A549 (cell line): Measurements from ENCODE around the gene ANKRD35. TPM values are rescaled to one million over a fixed set of nuclear protein-coding genes. Genes with fewer than 3 reads are reported as not detected.

Experiments used
- ATAC-seq, 2 experiments: fragments of 200-7000 bp in 1 of 2; fragments of >200 bp in 1 of 2; cut with Nextera tagmentation in 1 of 2; cut with Tn5 transposase in 1 of 2; 3 replicates each; pipeline versions ENCODE4 v1.8.0 to v1.9.1; 2018 to 2020; ENCODE audit warnings: mild to moderate bottlenecking in 1 of 2, moderate library complexity in 1 of 2
- CTCF ChIA-PET: fragments of 300-600 bp; sonication (Branson Sonifier 250); formaldehyde crosslinking; extraction: SDS; loops from one replicate; lab custom pipeline; 2021; ENCODE audit warnings: antibody characterized with exemption, inconsistent platforms; lab: Yijun Ruan, JAX
- POLR2A ChIA-PET: fragments of 350-600 bp; formaldehyde crosslinking; extraction: SDS; loops from one replicate; lab custom pipeline; 2021; ENCODE audit warnings: antibody characterized with exemption, inconsistent platforms; lab: Yijun Ruan, JAX
- DNase-seq, 2 experiments: peaks; one replicate each; pipeline versions ENCODE4 v3.0.0 to v3.0.0-alpha.2; 2011 to 2016; ENCODE audit warnings: low read depth in 1 of 2, low spot score in 1 of 2
- FAIRE-seq: peaks from 2 replicates; lab custom pipeline; 2011; peaks lifted over from hg19 to GRCh38; lab: Jason Lieb, UNC
- H3K27ac ChIP-seq, 2 experiments: fragments of >200 bp; sonication (Bioruptor Twin); formaldehyde crosslinking; 3 replicates each; pipeline ENCODE4 v1.5.1; 2016 to 2017
- H3K4me1 ChIP-seq: fragments of >200 bp; sonication (Bioruptor Twin); formaldehyde crosslinking; 3 replicates; pipeline ENCODE4 v1.6.1; 2016
- H3K4me2 ChIP-seq: fragments of >200 bp; sonication (Bioruptor Twin); formaldehyde crosslinking; 3 replicates; pipeline ENCODE4 v1.6.1; 2016
- H3K4me3 ChIP-seq: fragments of >200 bp; sonication (Bioruptor Twin); formaldehyde crosslinking; 3 replicates; pipeline ENCODE4 v1.5.1; 2016
- H3K9me3 ChIP-seq: fragments of >200 bp; sonication (Bioruptor Twin); formaldehyde crosslinking; 3 replicates; pipeline ENCODE4 v1.6.1; 2016
- ATOH8 ChIP-seq: fragments of 250-450 bp; sonication (Bioruptor Pico); IDR thresholded peaks from 2 replicates; pipeline ENCODE4 v1.5.0; 2020; ENCODE audit warnings: low read depth, mild to moderate bottlenecking, moderate library complexity
- BCL3 ChIP-seq: fragments of >200 bp; sonication (Bioruptor Twin); formaldehyde crosslinking; IDR thresholded peaks from 3 replicates; pipeline ENCODE4 v1.6.1; 2016
- CHD4 ChIP-seq: fragments of 200-600 bp; sonication (generic); IDR thresholded peaks from 2 replicates; pipeline ENCODE4 v1.6.1; 2016; ENCODE audit warnings: antibody characterized with exemption, mild to moderate bottlenecking, borderline replicate concordance
- E2F6 ChIP-seq: IDR thresholded peaks from 2 replicates; pipeline ENCODE4 v1.6.1; 2012; ENCODE audit warnings: low read depth, borderline replicate concordance
- EHMT2 ChIP-seq: fragments of 200-600 bp; sonication (generic); IDR thresholded peaks from 2 replicates; pipeline ENCODE4 v1.6.1; 2016; ENCODE audit warnings: antibody characterized with exemption, low read depth, mild to moderate bottlenecking, moderate library complexity
- ESRRA ChIP-seq: fragments of 150-350 bp; IDR thresholded peaks from 2 replicates; pipeline ENCODE4 v1.6.1; 2014; ENCODE audit warnings: mild to moderate bottlenecking, low read length, borderline replicate concordance
- FOSL2 ChIP-seq, 2 experiments: fragments of 450-650 bp in 1 of 2; fragments of >200 bp in 1 of 2; sonication (Bioruptor Twin) in 1 of 2; formaldehyde crosslinking; IDR thresholded peaks; 2 replicates each; pipeline versions ENCODE4 v1.5.0 to v1.6.1; 2016 to 2020; ENCODE audit warnings: mild to moderate bottlenecking in 1 of 2, moderate library complexity in 1 of 2
- FOXS1 ChIP-seq: fragments of 250-450 bp; sonication (Bioruptor Pico); IDR thresholded peaks from 2 replicates; pipeline ENCODE4 v1.5.0; 2020; ENCODE audit warnings: mild to moderate bottlenecking, moderate library complexity
- GATA3 ChIP-seq: IDR thresholded peaks from 2 replicates; pipeline ENCODE4 v1.6.1; 2012; ENCODE audit warnings: borderline replicate concordance
- HES2 ChIP-seq: fragments of >200 bp; sonication (Bioruptor Twin); formaldehyde crosslinking; IDR thresholded peaks from 2 replicates; pipeline ENCODE4 v1.6.1; 2016
- HMGXB4 ChIP-seq: fragments of 250-450 bp; sonication (Bioruptor Pico); IDR thresholded peaks from 2 replicates; pipeline ENCODE4 v1.5.0; 2021; ENCODE audit warnings: mild to moderate bottlenecking, moderate library complexity, borderline replicate concordance
- HOXB13 ChIP-seq: fragments of 250-450 bp; sonication (Bioruptor Pico); IDR thresholded peaks from 2 replicates; pipeline ENCODE4 v1.5.0; 2020; ENCODE audit warnings: low read depth, mild to moderate bottlenecking, moderate library complexity
- HOXB5 ChIP-seq: fragments of 250-450 bp; sonication (Bioruptor Pico); IDR thresholded peaks from 2 replicates; pipeline ENCODE4 v1.5.0; 2020; ENCODE audit warnings: mild to moderate bottlenecking, moderate library complexity
- KDM1A ChIP-seq: fragments of 200-600 bp; sonication (generic); IDR thresholded peaks from 2 replicates; pipeline ENCODE4 v1.6.1; 2016; ENCODE audit warnings: low read depth, mild to moderate bottlenecking
- NPAS2 ChIP-seq: fragments of 250-450 bp; sonication (Bioruptor Pico); IDR thresholded peaks from 2 replicates; pipeline ENCODE4 v1.8.0; 2022; ENCODE audit warnings: mild to moderate bottlenecking, moderate library complexity, borderline replicate concordance
- NR3C1 ChIP-seq: fragments of >200 bp; sonication (Bioruptor Twin); formaldehyde crosslinking; IDR thresholded peaks from 3 replicates; pipeline ENCODE4 v1.6.1; 2017
- PHF8 ChIP-seq: fragments of 200-600 bp; sonication (generic); IDR thresholded peaks from 2 replicates; pipeline ENCODE4 v1.6.1; 2016; ENCODE audit warnings: low read depth, mild to moderate bottlenecking, antibody characterized with exemption, moderate library complexity, borderline replicate concordance
- POLR2A ChIP-seq: IDR thresholded peaks from 2 replicates; pipeline ENCODE4 v1.6.1; 2012; ENCODE audit warnings: mild to moderate bottlenecking, low read length
- POLR2AphosphoS2 ChIP-seq: conservative IDR thresholded peaks from 2 replicates; pipeline ENCODE4 v1.6.1; 2012; ENCODE audit warnings: low read length, improper control_type of control experiment, inconsistent platforms
- RAD21 ChIP-seq, 2 experiments: fragments of >200 bp in 1 of 2; sonication (Bioruptor Twin) in 1 of 2; formaldehyde crosslinking in 1 of 2; IDR thresholded peaks in 1 of 2; conservative IDR thresholded peaks in 1 of 2; 2 replicates in 1 of 2; 3 replicates in 1 of 2; pipeline ENCODE4 v1.6.1; 2012 to 2018; ENCODE audit warnings: inconsistent platforms in 1 of 2
- RARB ChIP-seq: fragments of 250-450 bp; sonication (Bioruptor Pico); IDR thresholded peaks from 2 replicates; pipeline ENCODE4 v1.8.0; 2021; ENCODE audit warnings: mild to moderate bottlenecking, moderate library complexity
- RCOR1 ChIP-seq: fragments of 150-350 bp; IDR thresholded peaks from 2 replicates; pipeline ENCODE4 v1.6.1; 2014; ENCODE audit warnings: antibody characterized with exemption, low read length, low read depth
- TP53 ChIP-seq: fragments of 250-450 bp; sonication (Bioruptor Pico); IDR thresholded peaks from 2 replicates; pipeline ENCODE4 v1.5.0; 2021; ENCODE audit warnings: mild to moderate bottlenecking, moderate library complexity
- ZFP36 ChIP-seq: fragments of 450-650 bp; IDR thresholded peaks from 2 replicates; pipeline ENCODE4 v1.6.1; 2014; ENCODE audit warnings: borderline replicate concordance; ENCODE audit not compliant: partially characterized antibody
- ZNF302 ChIP-seq: fragments of 250-450 bp; sonication (Bioruptor Pico); IDR thresholded peaks from 2 replicates; pipeline ENCODE4 v1.9.0; 2021; ENCODE audit warnings: inconsistent platforms, mild to moderate bottlenecking, moderate library complexity
- WGBS: methylation state at CpG from one replicate; pipeline ENCODE4 v1.1.6; 2017; ENCODE audit errors: missing lambda C conversion rate; 5-methylcytosine and 5-hydroxymethylcytosine counted together
- polyA plus RNA-seq, 4 experiments: library from polyadenylated mRNA; depleted of rRNA in 3 of 4; stranded (reverse); fragments of >200 nt; fragmentation: RNase III in 1 of 4; extraction: RNeasy Plus Mini Kit Qiagen cat#74134 plus additional on column Dnase treatment in 1 of 4; gene quantifications; 2 replicates in 3 of 4; 3 replicates in 1 of 4; pipeline ENCODE4 v1.2.3, GENCODE V29; 2011 to 2017

The ANKRD35 gene
- polyA plus RNA-seq, 2 of the 4 experiments (the other 2 are of a cell fraction): not detected

- H3K4me1 ChIP-seq: peaks cover 26% of the 10 kb centered on the region
- H3K4me2 ChIP-seq: peak overlapping the region; percentile 76
- TF ChIP-seq ATOH8 (CRISPR knock-in tag) (no peak), NR3C1 (no peak), ESRRA (no peak), TP53 (CRISPR knock-in tag) (no peak), CHD4 (no peak), KDM1A (no peak), POLR2AphosphoS2 (no peak), RAD21 (conservative IDR thresholded peaks at IDR 0.05 in 1 of 2, IDR thresholded peaks at IDR 0.05 in 1 of 2) (no peak), ZFP36 (no peak), HES2 (no peak), NPAS2 (no peak), FOSL2 (IDR thresholded peaks at IDR 0.05) (no peak), FOSL2 (CRISPR knock-in tag; IDR thresholded peaks at IDR 0.05) (no peak), GATA3 (no peak), ZNF302 (no peak), POLR2A (no peak), RARB (CRISPR knock-in tag) (no peak), BCL3 (no peak)
- TF ChIP-seq, all 56 proteins: peak for 0
- ChIA-PET CTCF (interaction anchor here (1.7 to 11.2 kb wide), 15 partner anchors 8 to 116 kb away, joined by 8 to 429 read pairs (median 23); partner anchors contain the start of genes ANKRD34A, ITGA10, NUDT17 and PIAS3), POLR2A (interaction anchor here (2.2 to 2.7 kb wide), 2 partner anchors 34 to 35 kb away, joined by 22 to 28 read pairs; partner anchors contain the start of genes PIAS3 and RBM8A)
- DNase-seq: no peak
- Histone ChIP-seq H3K27ac (peak overlapping the region; percentile 88 to 91), H3K4me3 (no peak overlapping the region), H3K9me3 (no peaks in the 10 kb centered on the region)
- ATAC-seq: no peak
- WGBS: 89% methylated on average over 7 of the region's 7 CpGs
- no peak for FAIRE-seq
Measured at GRCh38 chr1:145893306-145894055, 7.8 kb upstream of the ANKRD35 start.

GRCh38 chr1:145892486-145893087 is 6.9 kb upstream of the ANKRD35 start:
- FAIRE-seq: no peak
- peak; percentile 31 to 39 for ATAC-seq
- POLR2A ChIA-PET: interaction anchor here (1.1 to 2.7 kb wide), 8 partner anchors 17 to 72 kb away, joined by 5 to 28 read pairs (median 11); partner anchors contain the start of genes ANKRD34A, ITGA10, LIX1L and PEX11B
- Histone ChIP-seq H3K4me3 (no peak overlapping the region), H3K9me3 (no peaks in the 10 kb centered on the region), H3K27ac (peak overlapping the region; percentile 88 to 91), H3K4me1 (peaks cover 34% of the 10 kb centered on the region), H3K4me2 (peak overlapping the region; percentile 76)
- 38% methylated on average over 3 of the region's 3 CpGs for WGBS
- DNase-seq: peak in 1 of 2 experiments; percentile 9
- TF ChIP-seq HMGXB4: no peak
- TF ChIP-seq NPAS2: no peak
- 0 out of 2 replicates have a peak, but pooled peaks have one; percentile 56 for TF ChIP-seq HOXB13 (CRISPR knock-in tag)
- peak; percentile 55; the same call in 1 of the 2 replicates for TF ChIP-seq HOXB5 (CRISPR knock-in tag)
- no peak for TF ChIP-seq PHF8
- no peak for TF ChIP-seq RCOR1
- no peak for TF ChIP-seq EHMT2
- 0 out of 2 replicates have a peak, but pooled peaks have one; percentile 26 for TF ChIP-seq E2F6
- no peak; the same call in 1 of the 2 replicates for TF ChIP-seq FOXS1 (CRISPR knock-in tag)
- TF ChIP-seq ATOH8 (CRISPR knock-in tag): peak; percentile 74; the same call in 1 of the 2 replicates
- CTCF ChIA-PET: interaction anchor here (0.7 to 11.2 kb wide), 45 partner anchors 9 to 146 kb away, joined by 3 to 429 read pairs (median 8); partner anchors contain the start of genes ANKRD34A, HJV, ITGA10 and LIX1L
